BJ (cell line): ENCODE measurements around the gene DERL3. TPM values are rescaled to one million over a fixed set of nuclear protein-coding genes. Genes with fewer than 3 reads are reported as not detected.
A peak's percentile ranks its signal among the peaks of the same experiment; 100 is the strongest.

ENCODE experiments used
- CTCF ChIA-PET: fragments of 350-600 bp; formaldehyde crosslinking; extraction: SDS; loops from one replicate; lab custom pipeline; 2021; ENCODE audit warnings: antibody characterized with exemption, inconsistent platforms; lab: Yijun Ruan, JAX
- POLR2A ChIA-PET: fragments of 300-600 bp; sonication (Branson Sonifier 250); formaldehyde crosslinking; extraction: SDS; loops from one replicate; lab custom pipeline; 2021; ENCODE audit warnings: antibody characterized with exemption; lab: Charles Lee
- DNase-seq: peaks from one replicate; pipeline ENCODE4 v3.0.0-alpha.2; 2011; ENCODE audit warnings: low read depth
- H3K27me3 ChIP-seq: 2 replicates; pipeline ENCODE4 v1.6.0; 2011; ENCODE audit warnings: low read length; ENCODE audit not compliant: control insufficient read depth, insufficient read depth
- H3K36me3 ChIP-seq: 2 replicates; pipeline ENCODE4 v1.5.1; 2011; ENCODE audit warnings: low read length; ENCODE audit not compliant: control insufficient read depth, insufficient read depth
- H3K4me3 ChIP-seq: 2 replicates; pipeline ENCODE4 v1.5.1; 2011; ENCODE audit warnings: low read depth, mild to moderate bottlenecking, control low read depth, low read length
- CTCF ChIP-seq: IDR thresholded peaks from 2 replicates; pipeline ENCODE4 v1.5.1; 2011; ENCODE audit warnings: low read depth, mild to moderate bottlenecking, control low read depth, inconsistent platforms, low read length, moderate library complexity; ENCODE audit not compliant: insufficient read depth
- polyA plus RNA-seq: library from polyadenylated mRNA; depleted of rRNA; stranded (reverse); fragments of >200 nt; gene quantifications from 2 replicates; pipeline ENCODE4 v1.2.3, GENCODE V29; 2011

The DERL3 gene
- polyA plus RNA-seq, 1 experiment = 0.71 TPM

GRCh38 chr22:23856721-23857605 lies 18.2 kb upstream of the DERL3 start:
- Histone ChIP-seq H3K36me3 (no peaks in the 10 kb centered on the region), H3K4me3 (peak overlapping the region; percentile 59), H3K27me3 (no peaks in the 10 kb centered on the region)
- TF ChIP-seq CTCF = peak; percentile 30; the same call in 1 of the 2 replicates
- DNase-seq = peak; percentile 29
- POLR2A ChIA-PET = interaction anchor here (0.6 kb wide), 2 partner anchors 63 to 66 kb away, joined by 4 to 10 read pairs; no protein-coding TSS in a partner anchor
- CTCF ChIA-PET = interaction anchor here (0.7 to 3.3 kb wide), 10 partner anchors 8 to 333 kb away, joined by 3 to 34 read pairs (median 5); partner anchors contain the start of gene MIF

GRCh38 chr22:23850136-23850611 lies 11.4 kb upstream of the DERL3 start:
- no peak for DNase-seq
- ChIA-PET CTCF (interaction anchor here (0.6 to 11.1 kb wide), 22 partner anchors 8 to 464 kb away, joined by 3 to 272 read pairs (median 4); partner anchors contain the start of genes C22orf15, CHCHD10, MIF and MMP11), POLR2A (interaction anchor here (0.5 kb wide), 1 partner anchor 117 kb away, joined by 5 read pairs; no protein-coding TSS in a partner anchor)
- no peaks in the 10 kb centered on the region for H3K36me3 ChIP-seq
- no peaks in the 10 kb centered on the region for H3K27me3 ChIP-seq
- no peak for TF ChIP-seq CTCF
- no peak overlapping the region for H3K4me3 ChIP-seq

GRCh38 chr22:23849009-23850006 lies 10.5 kb upstream of the DERL3 start:
- CTCF ChIA-PET = interaction anchor here (0.6 to 11.1 kb wide), 23 partner anchors 8 to 463 kb away, joined by 3 to 272 read pairs (median 5); partner anchors contain the start of genes C22orf15, CHCHD10, MIF and MMP11
- POLR2A ChIA-PET = interaction anchor here (0.5 kb wide), 1 partner anchor 116 kb away, joined by 5 read pairs; no protein-coding TSS in a partner anchor
- Histone ChIP-seq H3K4me3 (no peak overlapping the region), H3K36me3 (no peaks in the 10 kb centered on the region), H3K27me3 (no peaks in the 10 kb centered on the region)
- DNase-seq = no peak
- TF ChIP-seq CTCF = peak; percentile 98

GRCh38 chr22:23847991-23848864 lies 9.4 kb upstream of the DERL3 start:
- no peak for DNase-seq
- ChIA-PET POLR2A (no interaction called here), CTCF (interaction anchor here (0.7 to 11.1 kb wide), 6 partner anchors 10 to 220 kb away, joined by 3 to 272 read pairs (median 4); partner anchors contain the start of genes C22orf15, CHCHD10, MMP11 and SLC2A11)
- no peak for TF ChIP-seq CTCF
- Histone ChIP-seq H3K36me3 (no peaks in the 10 kb centered on the region), H3K27me3 (no peaks in the 10 kb centered on the region), H3K4me3 (no peak overlapping the region)
